Cardiac fibroblast (primary cell): ENCODE data around the gene HECTD1.

Source experiments
- DNase-seq, 2 donors: peaks; one replicate each; pipeline versions ENCODE4 v3.0.0 to v3.0.0-alpha.2; 2010; ENCODE audit warnings: low read depth in 2 of 2
- H3K4me3 ChIP-seq, 2 donors: replicated peaks in 1 of 2; 1 replicate in 1 of 2; 2 replicates in 1 of 2; pipeline ENCODE4 v1.5.1; 2011; ENCODE audit warnings: low read depth in 2 of 2, low read length in 2 of 2, mild to moderate bottlenecking in 2 of 2, moderate library complexity in 1 of 2
- CTCF ChIP-seq: IDR thresholded peaks from one replicate; pipeline ENCODE4 v1.5.1; 2011; ENCODE audit warnings: low read depth, mild to moderate bottlenecking, low read length, inconsistent platforms

Gene HECTD1

GRCh38 chr14:31154956-31155355 lies 52.6 kb downstream of the HECTD1 start:
- no peak overlapping the region for H3K4me3 ChIP-seq
- TF ChIP-seq CTCF = no peak
- peak; percentile 5 to 35 for DNase-seq

GRCh38 chr14:31142455-31143087 lies 65.0 kb downstream of the HECTD1 start:
- no peak for DNase-seq
- TF ChIP-seq CTCF = no peak
- H3K4me3 ChIP-seq = no peak overlapping the region

GRCh38 chr14:31139301-31139847 lies 68.2 kb downstream of the HECTD1 start:
- DNase-seq = no peak
- no peak overlapping the region for H3K4me3 ChIP-seq
- no peak for TF ChIP-seq CTCF

- TF ChIP-seq CTCF = no peak
- H3K4me3 ChIP-seq = no peak overlapping the region
- DNase-seq = no peak
Measured at GRCh38 chr14:31138301-31138700, 69.3 kb downstream of the HECTD1 start.

GRCh38 chr14:31137214-31137889 lies 70.2 kb downstream of the HECTD1 start:
- H3K4me3 ChIP-seq = no peak overlapping the region
- no peak for TF ChIP-seq CTCF
- DNase-seq = no peak

GRCh38 chr14:31133133-31133532 lies 74.5 kb downstream of the HECTD1 start:
- no peak for DNase-seq
- no peak overlapping the region for H3K4me3 ChIP-seq

More at GRCh38 chr14:31133133-31133532, 74.5 kb downstream of the HECTD1 start:
- TF ChIP-seq CTCF = no peak
